Activated CD8-positive, alpha-beta memory T cell treated with anti-CD3 and anti-CD28 coated beads for 1 hour (primary cell): ENCODE results near the gene ENDOD1.
"Not testable (repeated sequence)": the region's sequence is repeated elsewhere in the genome, so short reads cannot be mapped to it uniquely, and the experiment has no call there.

Source experiments
- DNase-seq, 2 donors: peaks; one replicate each; pipeline ENCODE4 v3.0.0-alpha.2; 2020; ENCODE audit warnings: low read depth in 1 of 2; ENCODE audit errors: extremely low read depth in 1 of 2

The ENDOD1 gene

GRCh38 chr11:95100856-95101507 lies 11.3 kb downstream of the ENDOD1 start:
- no peak for DNase-seq

GRCh38 chr11:95101935-95102334 lies 12.3 kb downstream of the ENDOD1 start:
- DNase-seq, result no peak

- no peak for DNase-seq
Observed at GRCh38 chr11:95102733-95103132, 13.1 kb downstream of the ENDOD1 start.

- DNase-seq, result no peak
Observed at GRCh38 chr11:95103701-95104100, 14.1 kb downstream of the ENDOD1 start.

GRCh38 chr11:95104121-95104830 lies 14.6 kb downstream of the ENDOD1 start:
- no peak for DNase-seq

GRCh38 chr11:95104856-95105255 lies 15.2 kb downstream of the ENDOD1 start:
- no peak for DNase-seq

GRCh38 chr11:95108159-95108611 lies 18.5 kb downstream of the ENDOD1 start:
- no peak for DNase-seq

GRCh38 chr11:95108671-95109551 lies 19.3 kb downstream of the ENDOD1 start:
- no peak for DNase-seq

- DNase-seq, result not testable (repeated sequence)
Observed at GRCh38 chr11:95111471-95111870, 21.8 kb downstream of the ENDOD1 start.

- DNase-seq, result no peak
Observed at GRCh38 chr11:95111923-95112540, 22.4 kb downstream of the ENDOD1 start.

GRCh38 chr11:95115597-95115996 lies 26.0 kb downstream of the ENDOD1 start:
- DNase-seq, result no peak

GRCh38 chr11:95119361-95120060 lies 29.9 kb downstream of the ENDOD1 start:
- no peak for DNase-seq

GRCh38 chr11:95121698-95122097 lies 32.1 kb downstream of the ENDOD1 start:
- no peak for DNase-seq

GRCh38 chr11:95123556-95123955 lies 33.9 kb downstream of the ENDOD1 start:
- no peak for DNase-seq

GRCh38 chr11:95128602-95129001 lies 39.0 kb downstream of the ENDOD1 start:
- DNase-seq, result no peak

- DNase-seq, result no peak
Observed at GRCh38 chr11:95132956-95133355, 43.3 kb downstream of the ENDOD1 start.

- DNase-seq, result no peak
Observed at GRCh38 chr11:95134491-95134890, 44.8 kb downstream of the ENDOD1 start.

GRCh38 chr11:95135155-95135554 lies 45.5 kb downstream of the ENDOD1 start:
- DNase-seq, result no peak

- DNase-seq, result no peak
Observed at GRCh38 chr11:95135880-95136279, 46.2 kb downstream of the ENDOD1 start.

- DNase-seq, result not testable (repeated sequence)
Observed at GRCh38 chr11:95136747-95137146, 47.1 kb downstream of the ENDOD1 start.
